ENCODE measurements around the gene LIX1.
"Not testable (repeated sequence)": the region's sequence is repeated elsewhere in the genome, so short reads cannot be mapped to it uniquely, and the experiment has no call there.

LIX1 gene

DNA sequence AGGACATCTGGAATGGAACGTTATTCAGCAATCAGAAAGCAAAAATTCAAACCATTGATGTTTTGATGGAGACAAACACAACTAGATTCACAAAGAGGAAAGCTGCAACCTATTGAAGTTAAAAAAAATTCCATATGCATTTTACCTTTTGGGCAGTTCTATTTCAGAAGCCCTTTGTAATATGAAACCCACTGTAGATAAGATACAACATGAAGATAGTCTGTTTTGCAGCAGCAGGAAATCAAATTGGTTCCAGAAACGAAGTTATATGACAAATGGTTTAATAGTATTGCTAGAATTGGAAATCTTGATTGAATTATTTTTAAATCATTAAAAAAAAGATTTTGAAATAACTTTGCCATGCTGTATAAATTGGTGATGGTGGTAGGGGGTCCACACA, 872 bp downstream of the LIX1 start:
- H3K4me3 ChIP-seq (ENCODE audit: low read depth, low read length), result no peak overlapping the region
- no peak for DNase-seq (ENCODE audit: low read depth)
- TF ChIP-seq CTCF (conservative IDR thresholded peaks at IDR 0.05; ENCODE audit: low read depth, low read length), result no peak

- no peak for TF ChIP-seq CTCF (conservative IDR thresholded peaks at IDR 0.05; ENCODE audit: low read depth, low read length)
- DNase-seq (ENCODE audit: low read depth), result no peak
- no peak overlapping the region for H3K4me3 ChIP-seq (ENCODE audit: low read depth, low read length)
These were observed 1.4 kb downstream of the LIX1 start for GRCh38 chr5:97141031-97141430.

GRCh38 chr5:97140250-97140649, 2.2 kb downstream of the LIX1 start:
- not testable (repeated sequence) for H3K4me3 ChIP-seq (ENCODE audit: low read depth, low read length); DNase-seq (ENCODE audit: low read depth)

DNA sequence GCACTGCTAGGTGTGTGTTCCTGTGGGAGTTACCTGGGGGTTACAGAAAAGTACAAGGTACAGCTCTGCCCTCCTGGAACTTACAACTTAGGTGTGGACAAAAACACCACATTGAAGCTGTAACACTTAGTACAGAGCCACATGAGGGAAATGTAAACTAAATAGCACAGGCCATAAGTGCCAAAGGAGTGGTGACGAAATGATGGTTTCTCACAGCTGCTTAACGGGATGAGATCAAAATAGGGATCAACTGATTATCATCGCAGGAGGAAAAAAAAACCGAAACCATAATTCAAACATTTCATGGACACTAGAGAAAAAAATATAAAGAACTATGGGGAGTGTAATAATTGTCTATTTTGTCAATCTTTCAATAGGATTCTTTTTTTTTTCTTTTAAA, 5.9 kb downstream of the LIX1 start:
- DNase-seq (ENCODE audit: low read depth), result no peak
- TF ChIP-seq CTCF (conservative IDR thresholded peaks at IDR 0.05; ENCODE audit: low read depth, low read length), result no peak
- no peak overlapping the region for H3K4me3 ChIP-seq (ENCODE audit: low read depth, low read length)

- DNase-seq (ENCODE audit: low read depth), result no peak
- no peak for TF ChIP-seq CTCF (conservative IDR thresholded peaks at IDR 0.05; ENCODE audit: low read depth, low read length)
- H3K4me3 ChIP-seq (ENCODE audit: low read depth, low read length), result no peak overlapping the region
These were observed 6.5 kb downstream of the LIX1 start for GRCh38 chr5:97135868-97136267.

GRCh38 chr5:97134634-97135033, 7.8 kb downstream of the LIX1 start:
- H3K4me3 ChIP-seq (ENCODE audit: low read depth, low read length), result no peak overlapping the region
- TF ChIP-seq CTCF (conservative IDR thresholded peaks at IDR 0.05; ENCODE audit: low read depth, low read length), result no peak
- DNase-seq (ENCODE audit: low read depth), result peak; percentile 5

DNA sequence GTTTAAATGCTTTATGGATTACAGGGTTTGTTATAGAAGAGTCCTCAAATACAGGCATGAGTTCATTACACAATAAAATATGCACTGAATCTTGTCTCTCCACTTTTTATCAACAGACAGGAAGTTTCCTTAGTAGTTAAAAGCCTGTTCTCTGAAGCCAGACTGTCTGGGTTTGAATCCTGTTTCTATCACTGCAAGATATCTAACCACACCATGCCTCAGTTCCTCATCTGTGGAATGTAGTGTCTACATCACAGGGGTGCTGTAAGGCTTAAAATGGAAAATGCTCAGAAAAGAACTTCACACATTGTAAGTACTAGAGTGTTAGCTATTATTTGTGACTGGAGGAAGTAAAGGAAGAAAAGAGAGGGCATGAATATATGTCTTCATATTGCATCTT, 9.3 kb downstream of the LIX1 start:
- no peak overlapping the region for H3K4me3 ChIP-seq (ENCODE audit: low read depth, low read length)
- no peak for TF ChIP-seq CTCF (conservative IDR thresholded peaks at IDR 0.05; ENCODE audit: low read depth, low read length)
- DNase-seq (ENCODE audit: low read depth), result peak; percentile 29

DNA sequence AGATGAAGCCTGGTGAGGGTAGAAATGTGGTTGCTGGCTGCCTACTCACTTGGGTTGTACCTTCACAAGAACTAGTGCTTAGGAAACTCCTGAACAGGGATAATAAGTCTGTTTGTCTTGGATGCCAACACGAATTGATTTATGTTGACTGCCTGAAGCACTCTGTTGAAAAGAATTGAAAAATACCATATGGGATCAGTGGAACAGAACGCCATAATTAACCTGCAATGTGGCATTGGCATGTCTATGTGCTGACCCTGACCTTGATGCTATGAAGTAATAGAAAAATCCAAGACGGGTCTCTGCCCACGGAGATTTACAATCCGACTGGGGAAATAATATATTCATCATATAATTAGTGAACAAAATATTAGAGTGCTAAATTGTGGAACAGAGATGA, 10.5 kb downstream of the LIX1 start:
- no peak for DNase-seq (ENCODE audit: low read depth)
- no peak overlapping the region for H3K4me3 ChIP-seq (ENCODE audit: low read depth, low read length)
- TF ChIP-seq CTCF (conservative IDR thresholded peaks at IDR 0.05; ENCODE audit: low read depth, low read length), result no peak
